ENCODE measurements around the gene ADGRD2. TPM values are rescaled to one million over a fixed set of nuclear protein-coding genes. Genes with fewer than 3 reads are reported as not detected.

ADGRD2 gene
- total and polyA plus RNA-seq, 9 of the 15 experiments (the other 6 are each of a cell fraction or from before 2014, with no cell fraction given) = not detected

DNA sequence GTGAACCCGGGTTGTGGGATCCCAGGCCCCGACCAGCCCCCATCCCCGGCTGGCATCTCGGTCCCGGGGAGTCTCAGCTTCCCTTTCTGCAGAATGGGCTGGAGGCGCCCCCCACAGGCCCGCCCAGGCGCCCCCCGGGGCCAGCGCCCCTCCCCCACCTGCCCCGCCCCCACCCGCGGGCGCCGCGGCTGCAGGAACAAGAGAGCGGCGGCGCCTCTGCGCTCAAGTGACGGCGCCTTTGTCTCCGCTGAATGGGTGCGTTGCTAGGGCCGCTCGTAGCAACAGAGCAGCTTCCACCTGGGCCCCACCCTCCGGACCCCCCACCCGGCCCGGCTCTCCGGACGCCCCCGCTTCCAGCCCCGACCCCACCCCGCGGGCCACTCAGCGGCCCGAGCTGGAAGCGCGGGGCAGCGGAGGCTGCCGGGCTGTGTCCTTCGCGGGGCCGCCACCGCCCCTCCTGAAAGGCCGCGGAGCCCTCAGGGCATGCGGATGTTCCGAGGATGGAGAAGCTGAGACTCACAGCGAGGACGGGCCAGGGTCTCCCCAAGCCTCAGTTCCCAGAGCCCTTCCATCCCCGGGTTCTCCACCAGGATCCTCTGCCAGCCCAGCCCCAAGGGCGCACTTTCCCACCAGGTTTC lies 27.5 kb downstream of the ADGRD2 start (continued):
- TF ChIP-seq HMBOX1 (IDR thresholded peaks at IDR 0.05) (no peak), NR1H2 (CRISPR knock-in tag; IDR thresholded peaks at IDR 0.05) (no peak), ZC3H11A (IDR thresholded peaks at IDR 0.05; ENCODE audit: low read depth, low read length) (no peak), IRF1 (CRISPR knock-in tag; IDR thresholded peaks at IDR 0.05; ENCODE audit: borderline replicate concordance) (no peak), FIP1L1 (IDR thresholded peaks at IDR 0.05; ENCODE audit: low read depth, low read length, poor library complexity, severe bottlenecking) (no peak), CTCF (IDR thresholded peaks at IDR 0.05 in 2 of 3, conservative IDR thresholded peaks at IDR 0.05 in 1 of 3; ENCODE audit: insufficient read depth in 2 of 3, low read depth in 1 of 3, low read length in 3 of 3) (no peak), ZNF717 (CRISPR knock-in tag; IDR thresholded peaks at IDR 0.05) (no peak), ZNF347 (CRISPR knock-in tag; IDR thresholded peaks at IDR 0.05; ENCODE audit: low read depth) (no peak), DDX20 (tag; IDR thresholded peaks at IDR 0.05; ENCODE audit: low read depth) (no peak), CTCFL (IDR thresholded peaks at IDR 0.05; ENCODE audit: borderline replicate concordance, insufficient read depth, low read depth, low read length, poor library complexity, severe bottlenecking) (no peak)
- TF ChIP-seq, protein P1, sequence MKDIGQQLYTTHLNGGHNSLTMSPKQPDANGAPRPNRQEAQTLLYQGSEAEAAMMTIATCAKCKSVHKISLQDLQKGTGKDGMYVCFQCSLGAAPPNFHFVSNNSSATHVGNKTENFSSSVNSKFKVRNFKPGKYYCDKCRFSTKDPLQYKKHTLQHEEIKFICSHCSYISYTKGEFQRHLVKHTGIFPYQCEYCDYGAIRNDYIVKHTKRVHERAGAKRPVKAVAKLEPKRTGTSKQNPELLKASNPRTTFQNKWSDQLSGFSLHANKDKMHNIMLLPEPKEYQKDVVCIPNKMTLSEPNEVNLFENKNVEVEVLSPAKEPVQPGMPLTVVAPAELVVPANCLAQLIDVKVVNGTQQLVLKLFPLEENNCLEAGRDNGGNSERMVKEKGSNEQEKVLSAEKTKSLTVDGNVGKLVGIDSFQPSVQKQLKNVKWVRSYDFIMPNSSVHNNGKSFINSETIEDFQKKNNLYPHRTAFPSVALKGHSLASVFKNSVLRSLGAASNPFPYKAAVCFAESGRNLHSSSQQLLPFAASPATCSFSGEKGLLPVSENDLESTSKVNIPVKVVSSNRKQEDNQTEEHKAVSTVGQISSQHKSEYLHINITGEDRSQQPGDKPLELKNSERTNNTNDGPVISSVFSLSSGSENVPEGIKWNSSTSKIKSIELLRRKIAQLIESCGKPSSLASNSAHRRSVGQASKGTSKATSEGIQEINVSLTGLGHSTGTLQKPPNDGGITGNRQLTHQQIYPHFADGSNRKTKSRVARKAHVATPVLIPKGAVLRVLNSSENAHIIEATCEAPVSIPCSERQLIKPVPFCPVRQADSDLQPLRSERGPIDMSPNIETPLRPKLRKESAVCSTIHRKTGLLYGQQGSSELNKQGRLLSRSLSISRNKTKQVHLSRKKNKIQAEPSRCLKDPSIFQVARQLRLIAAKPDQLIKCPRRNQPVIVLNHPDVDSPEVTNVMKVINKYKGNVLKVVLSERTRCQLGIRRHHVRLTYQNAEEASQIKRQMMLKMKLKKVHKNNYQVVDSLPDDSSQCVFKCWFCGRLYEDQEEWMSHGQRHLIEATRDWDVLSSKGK (CRISPR knock-in tag; IDR thresholded peaks at IDR 0.05) = no peak
- TF ChIP-seq, protein P2, sequence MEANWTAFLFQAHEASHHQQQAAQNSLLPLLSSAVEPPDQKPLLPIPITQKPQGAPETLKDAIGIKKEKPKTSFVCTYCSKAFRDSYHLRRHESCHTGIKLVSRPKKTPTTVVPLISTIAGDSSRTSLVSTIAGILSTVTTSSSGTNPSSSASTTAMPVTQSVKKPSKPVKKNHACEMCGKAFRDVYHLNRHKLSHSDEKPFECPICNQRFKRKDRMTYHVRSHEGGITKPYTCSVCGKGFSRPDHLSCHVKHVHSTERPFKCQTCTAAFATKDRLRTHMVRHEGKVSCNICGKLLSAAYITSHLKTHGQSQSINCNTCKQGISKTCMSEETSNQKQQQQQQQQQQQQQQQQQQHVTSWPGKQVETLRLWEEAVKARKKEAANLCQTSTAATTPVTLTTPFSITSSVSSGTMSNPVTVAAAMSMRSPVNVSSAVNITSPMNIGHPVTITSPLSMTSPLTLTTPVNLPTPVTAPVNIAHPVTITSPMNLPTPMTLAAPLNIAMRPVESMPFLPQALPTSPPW (CRISPR knock-in tag; IDR thresholded peaks at IDR 0.05) = peak; percentile 40; the same call in 1 of the 2 replicates

Measured in K562 (cell line).